Activated CD4-positive, alpha-beta memory T cell treated with anti-CD3 and anti-CD28 coated beads for 36 hours (primary cell): ENCODE results near the gene FAM98C. TPM values are rescaled to one million over a fixed set of nuclear protein-coding genes. Genes with fewer than 3 reads are reported as not detected.

Experiments used
- CTCF ChIA-PET: fragments of 350-600 bp; sonication (Branson Sonifier 250); formaldehyde crosslinking; loops from one replicate; lab custom pipeline; 2021; ENCODE audit warnings: antibody characterized with exemption, inconsistent platforms; lab: Charles Lee
- POLR2A ChIA-PET: fragments of 350-600 bp; sonication (Branson Sonifier 250); formaldehyde crosslinking; loops from one replicate; lab custom pipeline; 2021; ENCODE audit warnings: antibody characterized with exemption; lab: Charles Lee
- DNase-seq: peaks from one replicate; pipeline ENCODE4 v3.0.0-alpha.2; 2020
- H3K27ac Mint-ChIP-seq: one replicate; pipeline ENCODE4 v1.8.0; 2021; ENCODE audit warnings: mixed read lengths
- H3K27me3 Mint-ChIP-seq: one replicate; pipeline ENCODE4 v1.8.0; 2021; ENCODE audit warnings: mixed read lengths
- H3K36me3 Mint-ChIP-seq: one replicate; pipeline ENCODE4 v1.8.0; 2021; ENCODE audit warnings: mixed read lengths
- H3K4me1 Mint-ChIP-seq: one replicate; pipeline ENCODE4 v1.8.0; 2021; ENCODE audit warnings: low read depth, mixed read lengths
- H3K4me3 Mint-ChIP-seq: one replicate; pipeline ENCODE4 v1.8.0; 2021; ENCODE audit warnings: mild to moderate bottlenecking, mixed read lengths
- H3K9me3 Mint-ChIP-seq: one replicate; pipeline ENCODE4 v1.8.0; 2021; ENCODE audit warnings: mixed read lengths
- intact Hi-C: fragments of 100-400 bp; cut with micrococcal nuclease; formaldehyde crosslinking; loops from one replicate; pipeline ENCODE4 v1.15.1; 2023
- total RNA-seq, 2 experiments: library from RNA; stranded (reverse); gene quantifications; one replicate each; pipeline ENCODE4 v1.2.3, GENCODE V29; 2021

Gene FAM98C
- total RNA-seq, 2 experiments from 2014 or later, result 29.8 to 31.9 TPM

DNA sequence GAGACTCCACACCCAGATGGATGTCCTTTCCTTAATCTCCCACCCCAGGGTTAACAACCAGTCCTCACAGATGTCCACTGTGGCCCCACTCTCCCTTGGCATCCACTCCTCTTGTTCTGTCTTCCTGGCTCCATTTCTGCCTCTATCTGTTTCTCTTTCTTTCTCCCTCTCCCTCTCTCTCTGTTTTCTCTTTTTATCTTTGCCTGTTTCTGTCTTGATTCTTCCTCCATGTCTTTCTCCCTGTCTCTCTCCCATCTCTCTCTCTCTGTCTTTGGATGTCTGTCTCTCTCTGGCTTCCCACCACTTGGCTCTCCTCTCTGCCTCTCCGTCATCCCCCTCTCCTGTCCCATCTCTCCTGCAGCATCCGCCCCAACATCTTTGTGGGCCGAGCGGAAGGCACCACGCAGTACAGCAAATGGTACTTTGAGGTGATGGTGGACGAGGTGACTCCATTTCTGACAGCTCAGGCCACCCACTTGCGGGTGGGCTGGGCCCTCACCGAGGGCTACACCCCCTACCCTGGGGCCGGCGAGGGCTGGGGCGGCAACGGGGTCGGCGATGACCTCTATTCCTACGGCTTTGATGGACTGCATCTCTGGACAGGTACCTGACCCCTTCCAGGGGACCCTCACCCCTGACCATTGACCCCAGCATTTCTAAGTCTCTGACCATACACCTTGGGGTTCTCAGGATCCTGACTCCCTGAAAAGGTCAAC, 55.0 kb downstream of the FAM98C start:
- Mint-ChIP-seq H3K9me3 (no peaks in the 10 kb centered on the region), H3K27me3 (peaks cover 8% of the 10 kb centered on the region), H3K36me3 (no peaks in the 10 kb centered on the region), H3K4me1 (peaks cover 4% of the 10 kb centered on the region), H3K27ac (no peak overlapping the region), H3K4me3 (no peak overlapping the region)
- intact Hi-C loops, result no loop called here
- ChIA-PET POLR2A (no interaction called here), CTCF (no interaction called here)
- DNase-seq, result no peak

Other genes with a start within 250 kb of the FAM98C start
- 1 to 10 TPM in 1 of 2 experiments, under 1 TPM in 1; 0.75 to 1.2 TPM for gene DPF1, start 178.9 kb upstream of the FAM98C start, total RNA-seq
- gene PPP1R14A, start 146.7 kb upstream of the FAM98C start, total RNA-seq, result 1 to 10 TPM; 1.6 to 1.8 TPM
- gene SPINT2, start 138.5 kb upstream of the FAM98C start, total RNA-seq, result 10 to 100 TPM; 57.5 to 60.9 TPM
- gene C19orf33, start 98.8 kb upstream of the FAM98C start, total RNA-seq, result not detected
- gene YIF1B, start 87.1 kb upstream of the FAM98C start, total RNA-seq, result 10 to 100 TPM; 79.7 to 82.3 TPM
- gene KCNK6, start 83.2 kb upstream of the FAM98C start, total RNA-seq, result 1 to 10 TPM; 9.2 to 9.9 TPM
- 1 to 10 TPM; 3.3 to 3.4 TPM for gene CATSPERG, start 67.3 kb upstream of the FAM98C start, total RNA-seq
- 100 to 1,000 TPM; 214 to 224 TPM for gene PSMD8, start 28.5 kb upstream of the FAM98C start, total RNA-seq
- gene GGN, start 15.1 kb upstream of the FAM98C start, total RNA-seq, result 1 to 10 TPM in 1 of 2 experiments, under 1 TPM in 1; 0.41 to 1.2 TPM
- 1 to 10 TPM; 5.5 to 6.0 TPM for gene SPRED3, start 14.4 kb upstream of the FAM98C start, total RNA-seq
- 1 to 10 TPM; 7.4 to 8.3 TPM for gene RASGRP4, start 23.1 kb downstream of the FAM98C start, total RNA-seq
- 1 to 10 TPM; 2.4 to 2.5 TPM for gene RYR1, start 30.6 kb downstream of the FAM98C start, total RNA-seq
- 100 to 1,000 TPM; 205 TPM for gene MAP4K1, start 214.9 kb downstream of the FAM98C start, total RNA-seq
- gene EIF3K, start 216.1 kb downstream of the FAM98C start, total RNA-seq, result 100 to 1,000 TPM; 273 to 287 TPM
- gene ACTN4, start 244.6 kb downstream of the FAM98C start, total RNA-seq, result 100 to 1,000 TPM; 267 to 270 TPM